NCI-H82 treated with DMSO at 0.1 percent for 48 hours (cell line): ENCODE measurements around the gene MRFAP1.

Source experiments
- DNase-seq: peaks from one replicate; lab custom pipeline; 2025; ENCODE audit not compliant: unreplicated experiment; lab: John Stamatoyannopoulos, UW

Gene MRFAP1

GRCh38 chr4:6689506-6689960 is 49.0 kb downstream of the MRFAP1 start:
- DNase-seq: no peak
